WTC11 (cell line): ENCODE data around the gene NEK4. TPM values are rescaled to one million over a fixed set of nuclear protein-coding genes. Genes with fewer than 3 reads are reported as not detected.

Experiments used
- ATAC-seq: fragments of 200-7000 bp; cut with Tn5 transposase; 2 replicates; pipeline ENCODE4 v1.10.0; 2021; ENCODE audit warnings: mild to moderate bottlenecking, moderate library complexity
- CTCF ChIA-PET: fragments of 300-600 bp; sonication (Branson Sonifier 250); formaldehyde crosslinking; loops from one replicate; lab custom pipeline; 2021; ENCODE audit warnings: antibody characterized with exemption; lab: Charles Lee
- POLR2A ChIA-PET: fragments of 350-600 bp; sonication (Branson Sonifier 250); formaldehyde crosslinking; loops from one replicate; lab custom pipeline; 2021; ENCODE audit warnings: antibody characterized with exemption; lab: Charles Lee
- DNase-seq: peaks from one replicate; pipeline ENCODE4 v3.0.0; 2021; ENCODE audit warnings: low spot score
- H3K27ac Mint-ChIP-seq: 2 replicates; pipeline ENCODE4 v1.8.0; 2021; ENCODE audit warnings: mixed read lengths
- H3K27me3 Mint-ChIP-seq: 2 replicates; pipeline ENCODE4 v1.8.0; 2021; ENCODE audit warnings: low read depth, mild to moderate bottlenecking, moderate library complexity, mixed read lengths
- H3K36me3 Mint-ChIP-seq: 2 replicates; pipeline ENCODE4 v1.8.0; 2021; ENCODE audit warnings: mixed read lengths
- H3K4me1 Mint-ChIP-seq: 2 replicates; pipeline ENCODE4 v1.8.0; 2022; ENCODE audit warnings: mixed read lengths
- H3K4me3 Mint-ChIP-seq: 2 replicates; pipeline ENCODE4 v1.8.0; 2021; ENCODE audit warnings: mild to moderate bottlenecking, moderate library complexity, mixed read lengths
- H3K9me3 Mint-ChIP-seq: 2 replicates; pipeline ENCODE4 v1.8.0; 2021; ENCODE audit warnings: mixed read lengths
- ESRRA ChIP-seq: sonication (generic); formaldehyde crosslinking; IDR thresholded peaks from 2 replicates; pipeline ENCODE4 v1.8.1; 2022; ENCODE audit warnings: mild to moderate bottlenecking, missing genetic modification reagents, borderline replicate concordance
- GABPB1 ChIP-seq: sonication (generic); formaldehyde crosslinking; IDR thresholded peaks from 2 replicates; pipeline ENCODE4 v1.8.1; 2023; ENCODE audit warnings: mild to moderate bottlenecking, missing genetic modification reagents
- JAZF1 ChIP-seq: fragments of 250-450 bp; sonication (Bioruptor Pico); IDR thresholded peaks from 2 replicates; pipeline ENCODE4 v1.9.0; 2021; ENCODE audit warnings: moderate library complexity, mild to moderate bottlenecking, inconsistent platforms
- NFATC4 ChIP-seq: fragments of 250-450 bp; sonication (Bioruptor Pico); IDR thresholded peaks from 2 replicates; pipeline ENCODE4 v1.9.0; 2021; ENCODE audit warnings: mild to moderate bottlenecking
- NFYB ChIP-seq: sonication (generic); formaldehyde crosslinking; conservative IDR thresholded peaks from 2 replicates; pipeline ENCODE4 v1.8.0; 2022; ENCODE audit warnings: low read depth, missing genetic modification reagents
- NR2C2 ChIP-seq: sonication (generic); formaldehyde crosslinking; IDR thresholded peaks from 2 replicates; pipeline ENCODE4 v1.8.0; 2022; ENCODE audit warnings: mild to moderate bottlenecking, missing genetic modification reagents
- OVOL2 ChIP-seq: fragments of 250-450 bp; sonication (Bioruptor Pico); IDR thresholded peaks from 2 replicates; pipeline ENCODE4 v1.9.0; 2021; ENCODE audit warnings: mild to moderate bottlenecking, borderline replicate concordance
- RELA ChIP-seq: sonication (generic); formaldehyde crosslinking; IDR thresholded peaks from 2 replicates; pipeline ENCODE4 v1.8.1; 2022; ENCODE audit warnings: missing genetic modification reagents, mild to moderate bottlenecking, borderline replicate concordance
- SMAD3 ChIP-seq: sonication (generic); formaldehyde crosslinking; IDR thresholded peaks from 2 replicates; pipeline ENCODE4 v1.8.0; 2022; ENCODE audit warnings: missing genetic modification reagents, mild to moderate bottlenecking, borderline replicate concordance
- SOX15 ChIP-seq: fragments of 250-450 bp; sonication (Bioruptor Pico); IDR thresholded peaks from 2 replicates; pipeline ENCODE4 v1.9.0; 2021; ENCODE audit warnings: mild to moderate bottlenecking
- TCF7 ChIP-seq: sonication (generic); formaldehyde crosslinking; IDR thresholded peaks from 2 replicates; pipeline ENCODE4 v1.8.0; 2022; ENCODE audit warnings: mild to moderate bottlenecking, low read depth, missing genetic modification reagents, moderate library complexity
- TEAD1 ChIP-seq: sonication (generic); formaldehyde crosslinking; IDR thresholded peaks from 2 replicates; pipeline ENCODE4 v1.8.0; 2022; ENCODE audit warnings: mild to moderate bottlenecking, missing genetic modification reagents
- TEAD4 ChIP-seq: sonication (generic); formaldehyde crosslinking; IDR thresholded peaks from 2 replicates; pipeline ENCODE4 v1.8.0; 2022; ENCODE audit warnings: mild to moderate bottlenecking, missing genetic modification reagents
- TP53 ChIP-seq: sonication (generic); formaldehyde crosslinking; IDR thresholded peaks from 2 replicates; pipeline ENCODE4 v1.8.1; 2023; ENCODE audit warnings: mild to moderate bottlenecking, missing genetic modification reagents
- ZBTB21 ChIP-seq: sonication (generic); formaldehyde crosslinking; IDR thresholded peaks from 2 replicates; pipeline ENCODE4 v1.8.1; 2023; ENCODE audit warnings: mild to moderate bottlenecking, missing genetic modification reagents, borderline replicate concordance
- ZNF121 ChIP-seq: sonication (generic); formaldehyde crosslinking; IDR thresholded peaks from 2 replicates; pipeline ENCODE4 v1.8.0; 2023; ENCODE audit warnings: missing genetic modification reagents
- ZNF138 ChIP-seq: sonication (generic); formaldehyde crosslinking; conservative IDR thresholded peaks from 2 replicates; pipeline ENCODE4 v1.8.1; 2022; ENCODE audit warnings: mild to moderate bottlenecking, moderate library complexity, missing genetic modification reagents
- ZNF219 ChIP-seq: sonication (generic); formaldehyde crosslinking; IDR thresholded peaks from 2 replicates; pipeline ENCODE4 v1.8.0; 2023; ENCODE audit warnings: missing genetic modification reagents, mild to moderate bottlenecking, borderline replicate concordance
- ZNF232 ChIP-seq: sonication (generic); formaldehyde crosslinking; IDR thresholded peaks from 2 replicates; pipeline ENCODE4 v1.8.0; 2022; ENCODE audit warnings: mild to moderate bottlenecking, missing genetic modification reagents
- ZNF263 ChIP-seq: sonication (generic); formaldehyde crosslinking; IDR thresholded peaks from 2 replicates; pipeline ENCODE4 v1.8.1; 2022; ENCODE audit warnings: low read depth, mild to moderate bottlenecking, moderate library complexity, missing genetic modification reagents
- ZNF317 ChIP-seq: sonication (generic); formaldehyde crosslinking; IDR thresholded peaks from 2 replicates; pipeline ENCODE4 v1.8.1; 2023; ENCODE audit warnings: low read depth, mild to moderate bottlenecking, moderate library complexity, missing genetic modification reagents, borderline replicate concordance
- ZNF416 ChIP-seq: fragments of 250-450 bp; sonication (Bioruptor Pico); IDR thresholded peaks from 2 replicates; pipeline ENCODE4 v1.9.0; 2021; ENCODE audit warnings: mild to moderate bottlenecking, inconsistent platforms
- ZNF671 ChIP-seq: fragments of 250-450 bp; sonication (Bioruptor Pico); IDR thresholded peaks from 2 replicates; pipeline ENCODE4 v1.8.0; 2021; ENCODE audit warnings: mild to moderate bottlenecking
- total RNA-seq: library from RNA; stranded (reverse); gene quantifications from 3 replicates; pipeline ENCODE4 v1.2.3, GENCODE V29; 2021
- TF ChIP-seq, protein P1 (sequence below): sonication (generic); formaldehyde crosslinking; IDR thresholded peaks from 2 replicates; pipeline ENCODE4 v1.8.1; 2022; ENCODE audit warnings: low read depth, missing genetic modification reagents, borderline replicate concordance
- TF ChIP-seq, protein P2 (sequence below): sonication (generic); formaldehyde crosslinking; conservative IDR thresholded peaks from 2 replicates; pipeline ENCODE4 v1.8.1; 2023; ENCODE audit warnings: mild to moderate bottlenecking, low read depth, missing genetic modification reagents, moderate library complexity
- TF ChIP-seq, protein P3 (sequence below): fragments of 250-450 bp; sonication (Bioruptor Pico); IDR thresholded peaks from 2 replicates; pipeline ENCODE4 v1.8.0; 2021; ENCODE audit warnings: mild to moderate bottlenecking

NEK4 gene
- total RNA-seq, 1 experiment from 2014 or later = 31.4 TPM

DNA sequence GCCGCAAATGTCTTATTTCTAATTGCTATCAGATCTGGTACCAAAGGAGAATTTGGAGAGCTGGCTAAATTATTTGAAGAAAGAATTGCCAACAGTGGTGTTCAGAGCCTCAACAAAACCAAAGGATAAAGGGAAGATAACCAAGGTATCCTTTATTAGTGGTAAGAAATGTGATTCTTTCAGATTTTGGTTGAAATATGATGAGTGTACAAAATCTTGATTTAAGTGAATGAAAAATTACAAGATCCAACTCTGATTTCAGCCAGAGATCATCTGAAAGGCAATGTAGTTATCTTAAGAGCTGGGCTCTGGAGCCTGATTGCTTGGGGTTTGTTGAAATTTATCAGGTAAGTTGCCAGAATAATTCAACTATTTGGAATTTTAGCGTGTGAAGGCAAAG lies 80.2 kb downstream of the NEK4 start:
- Mint-ChIP-seq H3K9me3 (no peaks in the 10 kb centered on the region), H3K4me1 (peaks cover 16% of the 10 kb centered on the region), H3K27ac (peak overlapping the region; percentile 46), H3K36me3 (peaks cover 95% of the 10 kb centered on the region), H3K4me3 (no peak overlapping the region), H3K27me3 (no peaks in the 10 kb centered on the region; the same call in 1 of the 2 replicates)
- ATAC-seq = no peak
- ChIA-PET POLR2A (interaction anchor here (1.0 kb wide), 1 partner anchor 11 kb away, joined by 5 read pairs; no protein-coding TSS in a partner anchor), CTCF (no interaction called here)
- TF ChIP-seq JAZF1 (CRISPR knock-in tag) (no peak), SMAD3 (CRISPR knock-in tag) (no peak), SOX15 (CRISPR knock-in tag) (no peak), TP53 (CRISPR knock-in tag) (no peak), ZNF317 (CRISPR knock-in tag) (no peak), TCF7 (no peak), ZBTB21 (CRISPR knock-in tag) (no peak), OVOL2 (CRISPR knock-in tag) (no peak), TEAD4 (no peak), ZNF138 (CRISPR knock-in tag) (no peak), ZNF263 (CRISPR knock-in tag) (no peak), ZNF416 (no peak), ZNF121 (no peak), NR2C2 (CRISPR knock-in tag) (no peak), RELA (CRISPR knock-in tag) (no peak), TEAD1 (CRISPR knock-in tag) (no peak), ESRRA (CRISPR knock-in tag) (no peak)
- TF ChIP-seq, protein P1, sequence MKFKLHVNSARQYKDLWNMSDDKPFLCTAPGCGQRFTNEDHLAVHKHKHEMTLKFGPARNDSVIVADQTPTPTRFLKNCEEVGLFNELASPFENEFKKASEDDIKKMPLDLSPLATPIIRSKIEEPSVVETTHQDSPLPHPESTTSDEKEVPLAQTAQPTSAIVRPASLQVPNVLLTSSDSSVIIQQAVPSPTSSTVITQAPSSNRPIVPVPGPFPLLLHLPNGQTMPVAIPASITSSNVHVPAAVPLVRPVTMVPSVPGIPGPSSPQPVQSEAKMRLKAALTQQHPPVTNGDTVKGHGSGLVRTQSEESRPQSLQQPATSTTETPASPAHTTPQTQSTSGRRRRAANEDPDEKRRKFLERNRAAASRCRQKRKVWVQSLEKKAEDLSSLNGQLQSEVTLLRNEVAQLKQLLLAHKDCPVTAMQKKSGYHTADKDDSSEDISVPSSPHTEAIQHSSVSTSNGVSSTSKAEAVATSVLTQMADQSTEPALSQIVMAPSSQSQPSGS (CRISPR knock-in tag) = no peak
- TF ChIP-seq, protein P2, sequence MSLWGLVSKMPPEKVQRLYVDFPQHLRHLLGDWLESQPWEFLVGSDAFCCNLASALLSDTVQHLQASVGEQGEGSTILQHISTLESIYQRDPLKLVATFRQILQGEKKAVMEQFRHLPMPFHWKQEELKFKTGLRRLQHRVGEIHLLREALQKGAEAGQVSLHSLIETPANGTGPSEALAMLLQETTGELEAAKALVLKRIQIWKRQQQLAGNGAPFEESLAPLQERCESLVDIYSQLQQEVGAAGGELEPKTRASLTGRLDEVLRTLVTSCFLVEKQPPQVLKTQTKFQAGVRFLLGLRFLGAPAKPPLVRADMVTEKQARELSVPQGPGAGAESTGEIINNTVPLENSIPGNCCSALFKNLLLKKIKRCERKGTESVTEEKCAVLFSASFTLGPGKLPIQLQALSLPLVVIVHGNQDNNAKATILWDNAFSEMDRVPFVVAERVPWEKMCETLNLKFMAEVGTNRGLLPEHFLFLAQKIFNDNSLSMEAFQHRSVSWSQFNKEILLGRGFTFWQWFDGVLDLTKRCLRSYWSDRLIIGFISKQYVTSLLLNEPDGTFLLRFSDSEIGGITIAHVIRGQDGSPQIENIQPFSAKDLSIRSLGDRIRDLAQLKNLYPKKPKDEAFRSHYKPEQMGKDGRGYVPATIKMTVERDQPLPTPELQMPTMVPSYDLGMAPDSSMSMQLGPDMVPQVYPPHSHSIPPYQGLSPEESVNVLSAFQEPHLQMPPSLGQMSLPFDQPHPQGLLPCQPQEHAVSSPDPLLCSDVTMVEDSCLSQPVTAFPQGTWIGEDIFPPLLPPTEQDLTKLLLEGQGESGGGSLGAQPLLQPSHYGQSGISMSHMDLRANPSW (CRISPR knock-in tag) = no peak
- no peak for DNase-seq

DNA sequence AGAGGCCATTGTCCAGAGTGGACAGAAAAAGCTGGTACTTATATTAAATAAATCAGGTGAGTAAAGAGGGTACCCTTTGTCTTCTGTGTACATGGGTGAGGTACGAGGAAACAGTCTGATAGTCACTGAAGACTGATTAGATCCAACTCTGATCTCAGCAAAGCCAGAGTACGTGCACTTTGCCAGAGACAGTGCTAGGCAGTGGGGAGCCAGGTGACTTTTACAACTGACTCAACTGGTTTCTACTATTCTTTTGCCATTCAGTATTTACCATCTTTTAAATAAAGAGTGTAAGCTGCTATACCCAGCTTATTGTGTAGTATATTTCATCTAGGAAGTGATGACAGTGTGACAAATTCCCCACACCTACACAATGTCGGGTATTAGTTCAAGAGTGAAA lies 81.6 kb downstream of the NEK4 start:
- no peak for ATAC-seq
- Mint-ChIP-seq H3K4me1 (peaks cover 23% of the 10 kb centered on the region), H3K4me3 (no peak overlapping the region), H3K36me3 (peaks cover 81% of the 10 kb centered on the region), H3K27me3 (no peaks in the 10 kb centered on the region; the same call in 1 of the 2 replicates), H3K27ac (peak overlapping the region; percentile 88; the same call in 1 of the 2 replicates), H3K9me3 (no peaks in the 10 kb centered on the region)
- no peak for TF ChIP-seq GABPB1
- no peak for TF ChIP-seq ZBTB21 (CRISPR knock-in tag)
- no peak for TF ChIP-seq ZNF232 (CRISPR knock-in tag)
- no peak for TF ChIP-seq ZNF219 (CRISPR knock-in tag)
- no peak for TF ChIP-seq ZNF138 (CRISPR knock-in tag)
- TF ChIP-seq, protein P3, sequence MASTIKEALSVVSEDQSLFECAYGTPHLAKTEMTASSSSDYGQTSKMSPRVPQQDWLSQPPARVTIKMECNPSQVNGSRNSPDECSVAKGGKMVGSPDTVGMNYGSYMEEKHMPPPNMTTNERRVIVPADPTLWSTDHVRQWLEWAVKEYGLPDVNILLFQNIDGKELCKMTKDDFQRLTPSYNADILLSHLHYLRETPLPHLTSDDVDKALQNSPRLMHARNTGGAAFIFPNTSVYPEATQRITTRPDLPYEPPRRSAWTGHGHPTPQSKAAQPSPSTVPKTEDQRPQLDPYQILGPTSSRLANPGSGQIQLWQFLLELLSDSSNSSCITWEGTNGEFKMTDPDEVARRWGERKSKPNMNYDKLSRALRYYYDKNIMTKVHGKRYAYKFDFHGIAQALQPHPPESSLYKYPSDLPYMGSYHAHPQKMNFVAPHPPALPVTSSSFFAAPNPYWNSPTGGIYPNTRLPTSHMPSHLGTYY = no peak
- TF ChIP-seq NFYB = no peak
- TF ChIP-seq ZNF671 (CRISPR knock-in tag) = no peak
- TF ChIP-seq NFATC4 (CRISPR knock-in tag) = no peak
- TF ChIP-seq TP53 (CRISPR knock-in tag) = no peak
- DNase-seq = no peak
- ChIA-PET POLR2A (interaction anchor here (0.6 kb wide), 1 partner anchor 15 kb away, joined by 11 read pairs; no protein-coding TSS in a partner anchor), CTCF (no interaction called here)
